Inflammatory macrophage treated with lipopolysaccharide for 4 hours (primary cell): Measurements from ENCODE around the gene NFASC.

ENCODE experiments used
- DNase-seq: peaks from one replicate; pipeline ENCODE4 v3.0.0-alpha.2; 2020

NFASC gene

DNA sequence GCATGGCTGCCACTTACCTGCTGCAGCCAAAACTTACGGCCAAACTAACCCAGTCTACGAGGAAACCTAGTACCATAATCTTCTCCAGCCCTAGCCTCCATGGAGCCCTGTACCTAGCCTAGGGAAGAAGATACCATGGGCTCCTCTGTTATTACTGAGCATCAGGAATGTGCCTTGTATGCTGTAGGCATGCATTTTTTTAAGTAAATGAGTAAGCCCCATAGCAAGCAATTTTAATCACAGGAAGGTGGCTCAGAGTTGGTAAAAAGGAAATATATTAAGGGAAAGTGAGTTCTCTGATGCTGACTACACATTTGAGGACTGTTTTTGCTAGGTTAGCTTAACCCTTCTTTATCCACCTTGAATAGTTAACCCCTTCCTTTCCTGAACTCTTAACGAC, 21.2 kb downstream of the NFASC start:
- no peak for DNase-seq

DNA sequence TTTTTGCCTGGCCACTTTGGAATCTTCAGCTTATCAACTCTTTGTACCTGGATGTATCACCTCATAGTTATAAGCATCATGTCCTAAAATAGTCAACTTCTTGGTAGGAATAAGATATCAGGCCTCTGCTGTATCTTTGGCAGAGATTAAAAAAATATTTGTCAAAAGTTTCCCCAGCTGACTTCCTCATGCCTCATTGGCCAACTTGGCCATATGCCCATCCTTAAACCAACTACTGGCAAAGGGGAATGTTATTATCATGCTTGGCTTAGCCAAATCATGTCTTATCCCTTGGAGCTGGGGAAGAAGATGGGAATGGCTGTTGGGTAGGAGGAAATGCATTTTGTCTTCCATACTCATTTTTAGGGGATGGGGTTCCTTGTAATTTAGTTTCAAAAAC, 23.4 kb downstream of the NFASC start:
- DNase-seq, result no peak

GRCh38 chr1:204894606-204895005, 23.9 kb downstream of the NFASC start:
- DNase-seq, result no peak

DNA sequence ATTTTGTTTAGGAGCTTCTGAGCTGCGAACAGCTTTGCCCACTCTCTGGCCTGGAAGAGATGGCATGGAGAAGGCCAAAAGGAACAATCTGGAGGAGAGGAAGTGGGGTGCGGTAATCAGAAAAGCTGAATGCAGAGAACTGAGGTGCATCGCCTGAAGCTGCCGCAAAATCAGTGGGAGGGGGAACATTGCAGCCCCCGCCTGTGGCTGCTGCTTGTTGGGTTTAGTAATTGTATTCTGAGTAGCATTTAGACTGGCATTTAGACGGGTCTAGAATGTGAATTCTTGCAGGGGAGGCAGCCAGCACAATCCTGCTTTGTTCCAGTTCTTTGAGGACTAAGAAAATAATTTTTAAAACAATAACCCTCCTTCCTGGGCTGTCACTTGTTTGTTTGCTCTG, 25.4 kb downstream of the NFASC start:
- DNase-seq, result no peak

- DNase-seq, result no peak
These were observed 26.3 kb downstream of the NFASC start for GRCh38 chr1:204896787-204897469.

DNA sequence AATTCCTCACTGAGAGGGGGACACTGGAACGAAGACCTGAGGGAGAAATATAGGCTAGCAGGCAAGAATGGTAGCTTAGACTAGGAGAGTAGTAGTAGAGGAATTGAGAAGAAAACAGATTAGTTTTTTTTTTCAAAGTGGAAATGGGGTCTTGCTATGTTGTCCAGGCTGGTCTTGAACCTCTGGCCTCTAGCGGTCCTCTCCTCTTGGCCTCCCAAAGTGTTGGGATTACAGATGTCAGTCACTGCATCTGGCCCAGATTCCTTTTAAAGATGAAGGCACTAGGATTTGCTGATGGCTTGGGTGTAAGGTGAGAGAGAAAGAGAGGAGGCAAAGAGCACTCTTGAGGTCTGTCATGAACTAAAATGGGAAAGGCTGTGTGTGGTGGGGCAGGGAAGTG, 30.1 kb downstream of the NFASC start:
- no peak for DNase-seq

- no peak for DNase-seq
These were observed 32.0 kb downstream of the NFASC start for GRCh38 chr1:204902671-204903070.

DNA sequence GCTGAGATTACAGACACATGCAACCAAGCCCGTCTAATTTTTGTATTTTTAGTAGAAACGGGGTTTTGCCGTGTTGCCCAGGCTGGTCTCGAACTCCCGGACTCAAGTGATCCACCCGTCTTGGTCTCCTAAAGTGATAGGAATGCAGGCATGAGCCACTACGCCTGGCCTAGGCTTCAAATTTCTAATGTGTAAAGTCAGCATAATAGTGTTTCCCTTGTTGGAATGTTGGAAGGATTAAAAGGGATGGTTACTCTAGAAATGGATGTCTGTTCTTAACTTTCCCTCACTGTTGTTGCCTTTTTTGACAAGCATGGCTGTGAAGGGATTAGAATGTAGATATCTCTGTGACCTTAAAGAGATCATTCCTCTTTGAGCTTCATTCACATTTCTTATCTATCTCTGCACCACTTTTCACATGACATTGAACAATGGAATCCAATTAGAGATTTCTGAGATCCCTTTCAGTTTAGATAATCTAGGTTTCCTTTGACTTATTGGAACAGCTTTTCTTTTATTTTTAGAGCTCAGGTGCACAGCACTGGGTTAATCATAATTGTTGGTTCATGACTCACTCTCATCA, 33.7 kb downstream of the NFASC start:
- no peak for DNase-seq

DNA sequence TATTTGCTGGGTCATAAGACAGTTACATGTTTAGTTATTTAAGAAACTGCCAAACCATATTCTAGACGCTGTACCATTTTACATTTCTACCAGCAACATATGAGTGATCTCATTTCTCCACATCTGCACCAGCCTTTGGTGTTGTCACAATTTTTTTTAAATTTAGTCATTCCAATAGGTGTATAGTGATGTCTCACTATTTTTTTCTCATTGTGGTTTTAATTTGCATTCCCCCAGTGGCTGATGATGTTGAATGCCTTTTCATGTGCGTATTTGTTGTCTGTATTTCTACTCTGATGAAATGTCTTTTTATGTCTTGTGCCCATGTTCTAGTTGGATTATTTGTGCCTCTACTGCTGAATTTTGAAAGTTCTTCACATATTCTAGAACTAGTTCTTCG, 38.4 kb downstream of the NFASC start:
- no peak for DNase-seq

DNA sequence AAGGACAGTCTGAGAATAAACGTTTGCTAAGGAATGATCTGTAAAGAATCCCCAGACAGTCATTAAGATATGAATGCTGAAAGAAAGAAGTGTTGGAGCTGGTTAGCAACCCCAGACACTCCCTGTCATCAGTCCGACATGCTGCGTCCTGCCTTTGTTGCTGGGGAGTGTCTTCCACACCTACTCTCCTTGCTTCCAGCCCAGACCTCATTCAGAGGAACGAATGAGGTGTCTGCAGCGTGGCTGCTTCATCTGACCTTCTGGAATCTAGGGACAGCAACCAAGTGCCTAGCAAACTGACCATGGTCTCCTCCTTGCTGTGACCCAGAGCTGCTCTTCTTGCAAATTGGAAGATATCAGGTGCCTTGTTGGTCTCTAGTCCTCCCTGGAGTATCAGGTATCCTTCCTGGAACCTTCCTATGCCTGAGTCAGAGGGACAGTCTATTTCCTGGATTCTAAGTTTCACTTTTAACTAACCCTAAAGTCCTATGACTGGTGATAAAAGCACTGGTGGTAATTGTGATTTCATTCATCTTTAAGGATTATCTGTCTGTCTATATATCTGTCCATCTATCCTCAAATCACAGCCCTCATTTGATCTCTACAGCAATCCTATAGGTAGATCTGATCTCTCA, 45.3 kb downstream of the NFASC start:
- no peak for DNase-seq

DNA sequence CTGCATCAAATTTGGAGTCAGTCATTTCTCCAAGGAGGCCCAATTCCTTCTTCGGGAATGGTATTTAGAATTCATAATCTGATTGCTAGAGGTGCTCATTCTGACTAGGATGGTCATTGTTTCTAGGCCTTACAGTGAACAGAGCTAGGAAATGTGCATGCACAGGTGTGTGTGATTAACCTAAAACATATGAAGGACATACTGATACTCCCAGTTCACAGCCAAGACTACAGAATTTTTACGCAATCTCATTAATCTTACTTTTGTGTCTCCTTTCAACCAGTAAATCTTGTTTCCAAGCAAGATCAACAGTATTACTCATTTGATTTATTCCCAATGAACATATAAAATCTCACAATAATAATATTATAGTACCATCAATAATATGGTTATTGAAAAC, 47.1 kb downstream of the NFASC start:
- no peak for DNase-seq

DNA sequence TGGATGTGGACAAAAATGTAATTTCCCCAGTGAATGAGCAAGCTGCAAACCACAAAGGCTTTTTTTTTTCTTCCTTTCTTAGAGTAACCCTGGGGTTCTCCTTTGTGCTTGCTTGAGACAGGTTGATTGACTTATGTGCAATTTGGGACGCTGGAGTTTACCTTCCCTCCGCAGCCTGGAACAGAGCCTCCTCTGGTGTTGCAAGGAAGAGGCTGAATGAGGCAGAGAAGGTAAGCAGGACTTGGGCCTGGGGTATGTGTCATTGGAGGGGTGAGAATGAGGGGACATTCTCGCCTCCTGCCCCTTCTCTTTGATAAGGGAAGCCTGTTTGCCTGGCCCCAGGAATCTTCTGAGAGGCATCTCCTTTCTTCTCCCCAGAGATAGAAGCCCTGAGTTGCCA, 49.8 kb downstream of the NFASC start:
- DNase-seq, result no peak

- DNase-seq, result no peak
These were observed 50.3 kb downstream of the NFASC start for GRCh38 chr1:204920967-204921366.

- DNase-seq, result no peak
These were observed 51.3 kb downstream of the NFASC start for GRCh38 chr1:204921855-204922516.

- no peak for DNase-seq
These were observed 52.5 kb downstream of the NFASC start for GRCh38 chr1:204923201-204923600.

- no peak for DNase-seq
These were observed 53.0 kb downstream of the NFASC start for GRCh38 chr1:204923626-204924012.

DNA sequence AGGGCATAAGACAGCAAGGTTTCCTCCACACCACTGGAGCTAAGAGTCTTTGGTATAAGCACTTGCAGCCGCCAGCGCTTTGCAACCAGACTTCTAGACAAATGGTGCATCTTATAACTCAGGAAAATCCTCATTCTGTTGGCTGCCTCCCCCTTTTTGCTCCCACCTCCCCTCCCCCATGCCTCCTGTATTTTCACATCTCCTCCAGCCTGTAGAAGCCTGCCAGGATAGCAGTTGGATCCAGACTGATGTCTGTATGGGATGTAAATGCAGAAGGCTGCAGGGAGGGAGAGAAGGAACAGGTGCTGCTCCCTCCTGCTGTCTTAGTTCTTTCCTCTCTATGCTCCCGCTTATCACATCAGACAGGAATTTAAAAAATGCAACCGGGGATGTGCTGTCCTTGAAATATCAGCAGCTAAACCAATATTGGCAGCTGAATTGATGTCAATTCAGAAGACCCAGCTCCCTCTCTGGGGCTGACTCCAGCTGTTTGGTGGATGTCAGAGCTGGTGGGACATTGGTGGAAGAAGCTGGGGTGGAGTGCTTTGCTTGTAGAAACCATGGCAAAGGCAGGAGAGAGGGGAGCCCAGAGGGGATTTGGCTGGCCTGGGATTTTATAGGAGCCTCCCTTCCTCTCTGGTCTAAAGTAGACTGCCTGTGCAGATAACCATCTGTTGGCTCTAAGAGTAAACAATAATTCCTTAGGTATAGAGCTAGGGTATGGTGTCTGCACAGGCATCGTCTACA, 53.5 kb downstream of the NFASC start:
- DNase-seq, result no peak

GRCh38 chr1:204925701-204926100, 55.0 kb downstream of the NFASC start:
- no peak for DNase-seq

DNA sequence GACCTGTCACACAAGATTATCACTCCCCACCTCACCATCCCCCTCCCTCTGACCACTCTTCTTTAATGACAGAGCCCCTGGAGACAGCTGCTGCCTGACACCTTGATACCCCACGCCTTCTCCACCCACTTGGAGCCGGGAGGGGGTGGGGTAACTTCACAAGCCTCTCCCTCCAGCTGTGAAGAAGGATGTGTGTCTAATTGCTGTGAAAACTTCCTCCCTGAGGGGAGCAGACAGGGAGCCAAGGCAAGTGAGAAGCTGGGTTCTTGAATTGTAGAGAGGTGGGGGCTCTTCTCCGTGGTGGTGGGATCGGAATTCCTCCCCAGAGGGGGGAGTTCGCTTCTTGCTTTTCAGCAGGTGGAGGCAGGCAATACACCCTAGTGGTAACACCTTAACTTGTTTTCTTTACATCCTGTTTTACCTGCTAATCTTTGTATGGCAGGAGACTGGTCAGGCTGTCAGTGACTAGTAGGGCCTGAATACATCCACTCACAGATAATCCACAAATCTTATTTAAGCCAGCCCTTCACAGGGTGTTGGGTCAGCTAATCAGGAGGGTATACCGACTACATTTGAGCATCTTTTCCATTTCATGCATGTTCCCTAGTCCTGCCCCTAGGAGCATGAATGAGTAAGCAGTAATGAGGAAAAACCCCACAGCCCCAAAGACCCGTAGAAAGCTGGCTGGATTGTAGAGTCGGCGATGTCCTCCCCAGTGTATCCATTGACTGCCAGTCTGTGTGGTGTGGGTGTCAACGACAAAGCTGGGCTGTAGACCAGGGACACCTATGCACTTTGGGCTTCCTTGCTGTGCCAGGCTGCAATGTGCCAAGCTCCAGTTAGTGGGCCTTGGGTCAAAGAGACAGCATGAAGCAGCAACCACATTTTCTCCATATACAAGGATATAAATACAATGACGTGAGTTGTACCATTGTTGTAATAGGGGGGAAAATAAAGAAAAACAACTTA, 57.3 kb downstream of the NFASC start:
- DNase-seq, result no peak

DNA sequence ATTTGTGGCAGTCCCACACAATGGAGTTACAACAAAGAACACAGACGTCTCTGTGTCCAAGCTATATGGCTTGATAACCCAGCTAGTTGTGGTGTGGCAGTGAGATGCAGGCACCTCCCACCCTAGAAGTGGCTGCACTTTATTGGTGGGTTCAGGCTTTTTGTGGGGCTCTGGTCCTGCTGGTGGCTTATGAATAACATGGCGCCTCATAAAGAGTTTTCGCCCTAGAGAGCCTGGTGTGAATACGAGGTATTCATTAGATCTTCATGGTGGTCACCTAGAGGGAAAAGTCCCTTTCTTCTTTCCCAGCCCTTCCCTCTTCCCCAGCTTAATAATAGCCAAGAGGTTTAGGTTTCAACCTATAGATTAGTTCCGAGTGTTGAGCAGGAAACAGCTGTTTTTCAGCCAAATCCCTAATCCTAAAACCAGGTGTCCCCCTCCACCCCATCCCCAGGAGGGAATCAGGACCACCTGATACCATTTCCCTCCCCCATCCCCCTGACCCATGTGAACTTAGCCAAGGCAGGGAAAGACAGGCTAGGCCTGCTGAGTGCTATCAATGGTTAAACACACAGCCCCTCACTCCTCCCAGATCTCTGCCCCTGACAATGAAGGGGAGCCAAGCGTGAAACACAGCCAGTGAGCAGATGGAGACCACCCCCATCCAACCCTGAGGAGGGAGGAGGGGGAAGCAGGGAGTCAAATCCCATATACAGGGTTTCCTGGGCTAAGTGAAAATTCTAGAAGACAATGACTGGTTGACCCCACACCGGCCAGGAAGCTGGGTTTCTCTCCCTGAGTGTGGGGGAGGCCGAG, 58.2 kb downstream of the NFASC start:
- DNase-seq, result no peak

DNA sequence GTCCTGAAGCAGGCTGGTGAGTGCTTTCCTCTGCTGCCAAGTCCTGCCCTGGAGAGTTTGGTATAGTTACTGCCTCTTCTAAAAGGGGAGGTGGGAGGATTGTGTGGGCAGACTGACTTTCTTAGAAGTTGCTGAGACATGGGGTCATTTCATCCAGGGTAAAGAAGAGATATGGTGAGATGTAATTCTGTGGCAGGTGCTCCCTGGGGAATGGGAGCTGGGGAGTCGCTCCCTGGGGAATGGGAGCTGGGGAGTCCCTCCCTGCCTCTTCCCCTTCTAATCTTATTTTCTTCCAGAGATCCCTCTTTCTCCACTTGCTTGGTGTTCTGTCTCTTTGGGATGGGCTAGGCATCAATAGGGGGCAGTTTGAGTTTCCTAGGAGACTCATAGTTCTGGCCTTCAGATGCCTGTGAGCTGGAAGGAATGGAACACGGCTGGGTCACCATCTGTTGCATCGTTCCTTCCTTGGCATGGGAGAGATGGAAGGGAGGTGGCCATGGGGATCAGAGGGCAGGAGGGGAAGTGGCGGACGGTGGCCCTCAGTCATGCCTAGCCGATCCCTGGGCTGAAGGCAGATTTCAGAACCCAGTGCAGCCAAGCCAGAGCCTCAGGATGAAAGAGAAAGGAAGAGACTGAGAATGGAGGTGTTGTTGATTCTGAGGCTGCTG, 59.0 kb downstream of the NFASC start:
- DNase-seq, result no peak
